Measurements from ENCODE around the gene BCL10.

DNA sequence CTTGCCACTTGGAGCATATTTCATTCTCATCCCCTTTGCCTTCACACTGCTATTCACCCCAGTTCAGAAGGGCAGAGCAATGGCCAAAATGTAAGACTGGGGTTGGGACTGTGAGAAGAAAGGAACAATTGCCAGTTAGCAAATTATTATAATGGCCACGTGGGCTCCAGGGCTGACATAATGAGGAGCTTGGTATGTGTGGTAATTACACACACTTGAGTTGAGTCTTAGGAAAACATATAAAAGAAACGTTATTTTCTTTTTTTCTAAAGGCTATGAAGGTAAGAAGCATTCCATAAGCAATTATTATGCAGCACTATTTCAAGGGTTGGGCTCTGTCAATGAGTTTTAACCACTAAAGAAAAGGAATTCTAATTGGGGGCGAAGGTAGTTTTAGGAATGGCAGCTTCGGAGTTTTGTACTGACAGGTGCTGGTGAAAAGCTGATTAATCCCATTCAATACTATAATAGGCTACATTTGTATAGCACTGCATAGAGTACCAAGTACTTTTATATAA, 32.5 kb upstream of the BCL10 start:
- TF ChIP-seq, protein P1, sequence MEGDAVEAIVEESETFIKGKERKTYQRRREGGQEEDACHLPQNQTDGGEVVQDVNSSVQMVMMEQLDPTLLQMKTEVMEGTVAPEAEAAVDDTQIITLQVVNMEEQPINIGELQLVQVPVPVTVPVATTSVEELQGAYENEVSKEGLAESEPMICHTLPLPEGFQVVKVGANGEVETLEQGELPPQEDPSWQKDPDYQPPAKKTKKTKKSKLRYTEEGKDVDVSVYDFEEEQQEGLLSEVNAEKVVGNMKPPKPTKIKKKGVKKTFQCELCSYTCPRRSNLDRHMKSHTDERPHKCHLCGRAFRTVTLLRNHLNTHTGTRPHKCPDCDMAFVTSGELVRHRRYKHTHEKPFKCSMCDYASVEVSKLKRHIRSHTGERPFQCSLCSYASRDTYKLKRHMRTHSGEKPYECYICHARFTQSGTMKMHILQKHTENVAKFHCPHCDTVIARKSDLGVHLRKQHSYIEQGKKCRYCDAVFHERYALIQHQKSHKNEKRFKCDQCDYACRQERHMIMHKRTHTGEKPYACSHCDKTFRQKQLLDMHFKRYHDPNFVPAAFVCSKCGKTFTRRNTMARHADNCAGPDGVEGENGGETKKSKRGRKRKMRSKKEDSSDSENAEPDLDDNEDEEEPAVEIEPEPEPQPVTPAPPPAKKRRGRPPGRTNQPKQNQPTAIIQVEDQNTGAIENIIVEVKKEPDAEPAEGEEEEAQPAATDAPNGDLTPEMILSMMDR (IDR thresholded peaks at IDR 0.05): no peak
- TF ChIP-seq POLR2A (IDR thresholded peaks at IDR 0.05): no peak
